GM12873 (cell line): Measurements from ENCODE around the gene ZNF594.

Experiments
- CTCF ChIP-seq: IDR thresholded peaks from 2 replicates; pipeline ENCODE4 v1.5.1; 2012; ENCODE audit warnings: low read depth, mild to moderate bottlenecking, moderate library complexity, low read length, control low read depth; ENCODE audit not compliant: insufficient read depth; ENCODE audit errors: missing control alignments

Gene ZNF594

GRCh38 chr17:5191541-5192417 is at the start of gene ZNF594:
Gene ZNF594 (minus strand): TSS chr17:5191868. CDS start chr17:5184256, 7,612 bp downstream.
- TF ChIP-seq CTCF, result peak; percentile 77

DNA sequence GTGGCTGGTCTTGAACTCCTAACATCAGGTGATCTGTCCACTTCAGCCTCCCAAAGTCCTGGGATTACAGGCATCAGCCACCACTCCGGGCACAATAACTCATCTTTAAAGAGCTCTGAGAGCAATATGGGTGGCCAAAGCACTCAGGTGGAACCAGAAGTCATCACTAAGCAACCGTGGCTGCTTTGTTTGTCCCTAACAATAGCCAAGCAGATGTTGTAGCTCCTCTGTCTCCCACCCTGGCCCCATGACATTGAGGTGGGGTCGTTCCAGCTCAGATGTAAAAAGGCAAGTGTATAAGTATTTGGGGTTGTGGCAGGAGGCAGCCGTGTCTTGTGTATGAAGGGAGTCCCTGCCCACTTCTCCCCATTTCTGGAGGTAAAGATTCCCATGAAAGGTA is 46.7 kb upstream of the ZNF594 start:
- no peak for TF ChIP-seq CTCF

- peak; percentile 92 for TF ChIP-seq CTCF
Observed at GRCh38 chr17:5237541-5238016, 45.9 kb upstream of the ZNF594 start.

DNA sequence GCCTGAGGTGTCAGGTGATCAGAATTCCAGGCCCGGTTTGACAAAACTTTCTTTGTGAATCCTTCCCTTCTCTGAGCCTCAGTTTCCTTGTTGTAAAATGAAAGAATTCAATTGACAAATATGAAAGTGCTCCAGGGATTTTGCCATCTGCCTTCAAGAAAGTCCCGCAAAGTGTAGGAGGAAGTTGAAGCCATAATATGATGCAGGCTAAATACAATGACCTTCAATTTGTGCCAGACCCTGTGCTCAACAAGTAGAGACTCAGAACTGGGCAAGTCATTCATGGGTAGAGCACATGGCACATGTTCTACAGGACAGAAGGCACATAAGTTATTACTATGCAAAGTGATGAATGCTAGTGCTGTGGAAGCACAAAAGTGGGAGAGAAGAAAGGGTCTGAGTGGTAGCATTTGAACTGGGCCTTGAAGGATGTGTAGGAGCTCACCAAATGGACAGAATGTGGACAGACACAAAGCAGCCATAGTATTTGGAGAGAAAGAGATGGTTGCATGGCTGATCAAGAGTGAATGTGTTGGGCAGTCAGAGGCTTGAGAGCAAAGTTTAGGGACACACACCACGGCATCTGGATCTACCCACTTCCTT is 45.4 kb upstream of the ZNF594 start:
- no peak for TF ChIP-seq CTCF

- TF ChIP-seq CTCF, result no peak
Observed at GRCh38 chr17:5234645-5235576, 43.2 kb upstream of the ZNF594 start, which contains the start of gene SCIMP. Gene SCIMP (minus strand): TSS chr17:5234860. CDS start chr17:5234755, 105 bp downstream.

DNA sequence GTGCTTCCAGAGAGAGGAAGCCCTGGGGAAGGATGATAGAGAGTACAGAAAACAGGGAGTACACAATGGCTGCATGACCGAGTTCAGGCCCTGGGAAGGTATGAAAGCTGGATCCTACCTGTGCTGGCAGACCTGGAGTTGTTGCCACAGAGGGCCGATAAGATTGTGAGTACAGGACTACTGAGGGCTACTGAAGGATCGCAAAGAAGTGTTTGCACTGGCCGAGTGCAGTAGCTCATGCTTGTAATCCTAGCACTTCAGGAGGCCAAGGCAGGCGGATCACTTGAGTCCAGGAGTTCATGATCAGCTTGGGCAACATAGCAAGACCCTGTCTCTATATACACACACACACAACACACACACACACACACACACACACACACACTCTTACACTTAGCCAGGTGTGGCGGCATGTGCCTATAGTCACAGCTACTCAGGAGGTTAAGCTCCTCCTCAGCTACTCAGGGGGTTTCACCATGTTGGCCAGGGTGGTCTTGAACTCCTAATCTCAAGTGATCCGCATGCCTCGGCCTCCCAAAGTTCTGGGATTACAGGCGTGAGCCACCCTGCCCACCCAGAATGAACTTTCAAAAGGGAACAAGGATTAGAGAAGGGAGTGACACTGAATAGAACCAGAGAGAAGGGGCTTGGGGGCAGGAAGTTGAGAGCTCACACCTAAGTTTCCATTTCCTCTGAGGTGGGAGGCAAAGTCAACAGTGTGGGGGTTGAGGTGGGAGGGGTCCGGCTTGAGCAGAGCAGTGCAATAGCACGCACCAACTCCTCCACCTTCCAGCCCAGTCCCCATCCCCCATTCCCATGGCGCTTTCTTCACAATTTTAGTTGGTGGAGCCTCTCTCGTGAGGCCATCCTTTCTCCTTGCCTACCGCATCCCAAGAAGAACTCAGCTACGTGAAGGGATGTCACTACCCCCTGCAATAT is 35.5 kb upstream of the ZNF594 start:
- TF ChIP-seq CTCF, result no peak
